Retina (tissue), 1 donor: ENCODE measurements around the gene ZNF350.
"Not testable (repeated sequence)": the region's sequence is repeated elsewhere in the genome, so short reads cannot be mapped to it uniquely, and the experiment has no call there.

Experiments used
- DNase-seq: peaks from one replicate; pipeline ENCODE4 v3.0.0-alpha.2; 2016

ZNF350 gene

GRCh38 chr19:51970718-51971117 lies 15.9 kb downstream of the ZNF350 start:
- DNase-seq: no peak

- no peak for DNase-seq
These were observed 21.1 kb downstream of the ZNF350 start for GRCh38 chr19:51965583-51965982.

GRCh38 chr19:51960621-51961233 lies 25.9 kb downstream of the ZNF350 start:
- not testable (repeated sequence) for DNase-seq

- no peak for DNase-seq
These were observed 26.8 kb downstream of the ZNF350 start for GRCh38 chr19:51959791-51960190.

- DNase-seq: not testable (repeated sequence)
These were observed 28.8 kb downstream of the ZNF350 start for GRCh38 chr19:51957846-51958245.

GRCh38 chr19:51948975-51949374 lies 37.7 kb downstream of the ZNF350 start:
- peak; percentile 84 for DNase-seq

- no peak for DNase-seq
These were observed 40.0 kb downstream of the ZNF350 start for GRCh38 chr19:51946602-51947001.

- no peak for DNase-seq
These were observed 41.7 kb downstream of the ZNF350 start for GRCh38 chr19:51944798-51945552.

- no peak for DNase-seq
These were observed 47.7 kb downstream of the ZNF350 start for GRCh38 chr19:51938936-51939335.

GRCh38 chr19:51931921-51932320 lies 54.7 kb downstream of the ZNF350 start:
- DNase-seq: no peak

GRCh38 chr19:51927859-51928258 lies 58.8 kb downstream of the ZNF350 start:
- no peak for DNase-seq

GRCh38 chr19:51926784-51927741 lies 59.6 kb downstream of the ZNF350 start, which contains the start of gene ZNF613:
Gene ZNF613, plus strand, starts transcription at chr19:51927472. Its CDS starts 8,749 bp downstream, at chr19:51936221.
- peak; percentile 99 for DNase-seq

- no peak for DNase-seq
These were observed 60.2 kb downstream of the ZNF350 start for GRCh38 chr19:51926426-51926783.

- no peak for DNase-seq
These were observed 64.7 kb downstream of the ZNF350 start for GRCh38 chr19:51921949-51922348.

GRCh38 chr19:51919606-51920005 lies 67.0 kb downstream of the ZNF350 start:
- DNase-seq: no peak

- DNase-seq: no peak
These were observed 70.5 kb downstream of the ZNF350 start for GRCh38 chr19:51916167-51916566.

GRCh38 chr19:51915324-51915867 lies 71.2 kb downstream of the ZNF350 start:
- DNase-seq: no peak
